Skin epidermis (tissue), 12 donors: ENCODE results near the gene TCN1.
A peak's percentile ranks its signal among the peaks of the same experiment; 100 is the strongest.
"Not testable (repeated sequence)": the region's sequence is repeated elsewhere in the genome, so short reads cannot be mapped to it uniquely, and the experiment has no call there.

Experiments
- H3K27ac ChIP-seq, 21 experiments: fragments of 200-600 bp; sonication (generic) in 11 of 21; one replicate each; pipeline ENCODE4 v1.5.0; 2020; ENCODE audit warnings: mild to moderate bottlenecking in 3 of 21, inconsistent platforms in 2 of 21, moderate library complexity in 2 of 21
- H3K4me3 ChIP-seq, 7 experiments: fragments of 200-600 bp; sonication (generic) in 2 of 7; one replicate each; pipeline ENCODE4 v1.5.0; 2020; ENCODE audit warnings: inconsistent platforms in 2 of 7, mild to moderate bottlenecking in 2 of 7, moderate library complexity in 1 of 7

TCN1 gene

DNA sequence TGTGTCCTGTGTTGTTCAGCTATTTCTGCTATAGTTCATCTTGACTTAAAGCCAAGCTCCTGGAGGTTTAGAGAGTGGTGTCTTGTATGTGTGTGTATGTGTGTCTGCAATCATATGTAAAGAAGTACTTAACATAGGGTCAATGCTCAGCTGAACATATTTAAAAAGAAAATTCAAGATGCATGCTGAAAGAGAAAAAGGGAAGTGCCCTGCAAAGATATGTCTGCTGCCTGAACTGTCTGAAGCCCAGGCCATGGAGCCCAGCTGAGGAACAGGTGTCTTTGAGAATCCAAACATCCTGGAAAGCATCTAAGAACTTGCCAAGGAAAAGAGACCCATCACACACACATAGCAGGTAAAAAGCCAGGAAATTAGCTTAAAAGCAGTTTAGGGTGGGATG is 6.6 kb downstream of the TCN1 start:
- Histone ChIP-seq H3K4me3 (no peak overlapping the region), H3K27ac (no peak overlapping the region)

DNA sequence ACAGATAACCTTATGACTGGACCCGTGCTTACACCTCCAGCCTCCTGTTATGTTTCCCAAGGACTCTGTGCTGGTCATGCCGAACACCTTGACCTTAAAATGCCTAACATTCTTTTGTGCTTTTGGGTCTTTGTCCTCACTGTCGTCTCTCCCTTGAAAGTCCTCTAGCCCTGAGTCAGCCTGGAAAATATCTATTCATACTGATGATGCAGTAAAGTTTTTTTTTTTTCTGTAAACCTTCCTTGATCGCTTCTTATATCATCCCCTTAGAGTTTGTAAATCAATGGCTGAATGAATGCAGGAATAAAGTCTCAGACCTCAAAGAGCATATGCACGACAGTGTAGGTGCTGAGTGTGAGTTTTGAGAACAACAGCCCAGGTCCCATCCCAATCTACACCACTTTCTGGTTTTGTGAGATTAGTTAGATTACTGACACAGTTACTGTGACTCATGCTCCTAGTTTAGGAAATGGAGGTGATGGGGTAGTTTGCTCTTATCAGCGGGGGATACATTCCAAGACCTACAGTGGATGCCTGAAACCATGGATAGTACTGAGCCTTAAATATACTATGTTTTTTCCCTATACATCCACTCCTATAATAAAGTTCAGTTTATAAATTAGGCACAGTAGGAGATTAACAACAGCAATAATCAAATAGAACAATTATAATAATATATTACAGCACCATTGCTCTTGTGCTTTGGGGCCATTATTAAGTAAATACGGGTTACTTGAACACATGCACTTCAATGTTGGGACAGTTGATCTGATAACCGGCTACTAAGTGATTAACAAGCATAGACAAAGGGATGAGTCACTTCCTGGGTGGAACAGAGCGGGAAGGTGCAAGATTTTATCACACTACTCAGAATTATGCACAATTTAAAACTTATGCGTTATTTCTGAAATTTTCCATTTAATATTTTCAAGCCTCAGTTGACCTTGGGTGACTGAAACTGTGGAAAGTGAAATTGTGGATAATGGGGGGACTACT is 8.6 kb downstream of the TCN1 start:
- Histone ChIP-seq H3K4me3 (no peak overlapping the region), H3K27ac (peak overlapping the region in 4 of 21 experiments; percentile 6 to 64 (median 52))

DNA sequence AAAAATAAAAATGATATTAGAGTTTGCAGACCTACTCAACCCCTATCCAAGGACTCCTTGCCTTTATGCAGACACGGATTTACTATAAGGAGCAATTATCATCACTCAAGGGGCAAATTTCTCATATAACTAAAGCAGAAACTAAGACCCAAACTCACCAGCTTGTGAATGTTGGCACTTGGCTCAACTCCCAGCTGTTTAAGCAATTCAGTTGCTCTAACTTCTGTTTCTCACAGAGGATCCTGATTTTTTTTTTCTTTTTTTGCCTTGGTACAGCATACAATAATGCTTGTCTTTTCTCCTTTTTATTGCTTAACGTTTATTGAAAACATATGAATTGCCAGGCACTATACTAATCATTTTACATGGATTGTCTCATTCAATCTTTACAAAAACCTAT is 11.4 kb downstream of the TCN1 start:
- H3K27ac ChIP-seq: no peak overlapping the region
- H3K4me3 ChIP-seq: no peak overlapping the region

DNA sequence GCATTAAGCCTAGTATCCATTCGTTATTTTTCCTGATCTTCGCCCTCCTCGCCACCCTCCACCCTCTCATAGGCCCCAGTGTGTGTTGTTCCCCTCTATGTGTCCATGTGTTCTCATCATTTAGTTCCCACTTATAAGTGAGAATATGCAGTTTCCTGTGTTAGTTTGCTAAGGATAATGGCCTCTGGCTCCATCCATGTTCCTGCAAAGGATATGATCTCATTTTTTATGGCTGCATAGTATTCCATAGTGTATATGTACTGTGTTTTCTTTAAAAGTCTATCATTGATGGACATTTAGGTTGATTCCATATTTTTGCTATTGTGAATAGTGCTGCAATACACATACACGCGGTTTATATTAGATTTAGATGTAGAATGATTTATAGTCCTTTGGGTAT is 14.9 kb downstream of the TCN1 start:
- H3K27ac ChIP-seq, H3K4me3 ChIP-seq: not testable (repeated sequence)

DNA sequence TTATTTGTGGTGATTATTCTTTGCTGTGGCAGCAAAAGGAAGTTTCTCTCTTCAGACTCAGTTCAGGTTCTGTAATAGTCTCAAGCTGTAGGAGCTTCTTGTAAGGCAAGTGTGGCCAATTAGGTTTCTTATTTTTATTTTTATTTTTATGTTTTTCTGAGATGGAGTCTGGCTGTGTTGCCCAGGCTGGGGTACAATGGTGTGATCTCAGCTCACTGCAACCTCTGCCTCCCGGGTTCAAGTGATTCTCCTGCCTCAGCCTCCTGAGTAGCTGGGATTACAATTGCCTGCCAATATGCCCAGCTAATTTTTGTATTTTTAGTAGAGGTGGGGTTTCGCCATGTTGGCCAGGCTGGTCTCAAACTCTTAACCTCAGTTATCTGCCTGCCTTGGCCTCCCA is 16.7 kb downstream of the TCN1 start:
- not testable (repeated sequence) for H3K27ac ChIP-seq, H3K4me3 ChIP-seq

DNA sequence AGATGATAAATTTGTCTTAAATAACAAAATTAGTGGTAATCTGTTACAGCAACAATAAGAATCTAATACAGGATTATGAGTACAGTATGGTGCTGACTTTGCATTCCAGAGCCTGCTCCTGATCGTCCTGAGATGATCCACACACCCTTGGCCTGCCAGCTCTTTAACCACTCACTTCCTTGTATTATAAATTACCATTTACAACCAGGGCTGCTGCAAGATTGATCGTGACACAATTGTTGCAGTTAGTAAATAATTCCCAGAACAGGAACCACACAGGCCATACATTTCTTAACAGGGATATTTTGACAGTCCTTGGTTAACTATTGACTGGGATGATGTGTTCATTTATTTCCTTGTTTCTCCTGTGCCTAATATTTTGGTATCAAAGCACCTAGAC is 17.2 kb downstream of the TCN1 start:
- Histone ChIP-seq H3K4me3 (no peak overlapping the region), H3K27ac (peak overlapping the region in 1 of 21 experiments; percentile 44)

DNA sequence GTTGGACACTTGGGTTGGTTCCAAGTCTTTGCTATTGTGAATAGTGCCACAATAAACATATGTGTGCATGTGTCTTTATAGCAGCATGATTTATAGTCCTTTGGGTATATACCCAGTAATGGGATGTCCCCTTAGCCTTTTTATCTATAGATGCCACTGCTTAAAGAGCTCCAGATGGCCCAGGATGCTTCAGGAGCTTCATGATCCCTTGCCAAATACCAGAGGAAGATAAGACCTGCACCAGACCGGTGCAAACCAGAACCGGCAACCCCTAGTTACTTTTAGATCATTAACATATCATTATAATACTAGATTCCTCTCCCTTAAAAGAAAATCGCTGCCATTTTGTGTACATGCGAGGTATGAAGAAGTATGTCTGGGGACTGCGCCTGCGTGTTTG is 17.8 kb downstream of the TCN1 start:
- H3K27ac ChIP-seq: peak overlapping the region in 1 of 21 experiments; percentile 44
- not testable (repeated sequence) for H3K4me3 ChIP-seq

DNA sequence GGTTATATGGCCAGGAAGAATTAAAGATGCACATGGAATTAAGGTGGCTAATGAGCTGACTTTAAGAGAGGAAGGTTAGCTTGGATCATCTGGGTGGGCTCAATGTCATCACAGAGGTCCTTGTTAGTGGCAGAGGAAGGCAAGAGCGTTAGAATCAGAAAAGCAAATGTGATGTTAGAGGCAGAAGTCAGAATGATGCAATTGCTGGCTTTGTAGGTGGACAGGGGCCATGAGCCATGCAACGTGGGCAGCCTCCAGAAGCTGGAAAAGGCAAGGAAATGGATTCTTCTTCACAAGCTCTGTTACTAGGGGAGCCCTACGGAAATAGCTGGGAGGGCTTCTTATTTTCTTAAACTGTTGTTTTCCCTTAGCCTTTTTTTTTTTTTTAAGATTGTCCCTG is 18.7 kb downstream of the TCN1 start:
- Histone ChIP-seq H3K27ac (no peak overlapping the region), H3K4me3 (no peak overlapping the region)

DNA sequence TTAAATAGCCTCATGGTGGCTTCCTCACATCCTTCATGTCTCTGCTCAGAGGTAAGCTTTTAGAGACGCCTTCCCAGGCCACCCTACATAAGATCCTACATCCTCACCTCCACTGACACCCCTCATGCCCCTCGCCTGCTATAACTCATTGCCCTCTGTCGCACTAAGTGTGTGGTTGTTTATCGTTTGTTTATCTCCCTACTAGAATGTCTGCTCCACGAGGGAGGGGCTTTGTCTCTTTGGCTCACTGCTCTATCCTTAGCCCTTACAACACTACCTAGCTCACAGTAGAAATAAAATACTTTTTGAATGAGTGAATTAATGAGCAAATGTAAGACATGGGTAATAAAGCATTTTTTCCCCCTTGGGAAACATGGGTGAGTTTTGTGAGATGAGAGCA is 19.7 kb downstream of the TCN1 start:
- Histone ChIP-seq H3K27ac (no peak overlapping the region), H3K4me3 (no peak overlapping the region)

DNA sequence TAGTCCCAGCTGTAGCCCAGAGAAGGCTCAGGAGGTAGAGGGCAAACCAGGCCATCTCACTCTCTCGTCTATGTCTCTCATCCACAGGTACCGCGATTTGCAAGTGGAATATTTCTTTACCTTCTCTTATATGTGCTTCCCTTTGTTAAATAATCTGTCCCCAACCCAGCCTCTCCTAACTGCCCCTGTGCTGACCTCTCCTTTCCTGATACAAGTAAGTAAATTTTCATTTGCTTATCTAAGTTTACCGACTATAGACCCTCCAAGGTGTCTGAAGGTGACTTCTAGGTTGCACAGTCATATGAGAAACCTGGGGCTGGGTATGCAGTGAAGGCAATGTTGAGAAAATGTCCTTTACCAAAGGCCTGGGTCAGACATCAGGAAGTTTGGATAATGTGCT is 20.9 kb downstream of the TCN1 start, which contains the start of gene CBLIF:
CBLIF (minus strand) TSS at position 101 of the 400 bp plus-strand sequence; CDS start at position 55, 46 bp downstream.
- no peak within 1 kb of the TSS for H3K27ac ChIP-seq
- no peak within 1 kb of the TSS for H3K4me3 ChIP-seq

DNA sequence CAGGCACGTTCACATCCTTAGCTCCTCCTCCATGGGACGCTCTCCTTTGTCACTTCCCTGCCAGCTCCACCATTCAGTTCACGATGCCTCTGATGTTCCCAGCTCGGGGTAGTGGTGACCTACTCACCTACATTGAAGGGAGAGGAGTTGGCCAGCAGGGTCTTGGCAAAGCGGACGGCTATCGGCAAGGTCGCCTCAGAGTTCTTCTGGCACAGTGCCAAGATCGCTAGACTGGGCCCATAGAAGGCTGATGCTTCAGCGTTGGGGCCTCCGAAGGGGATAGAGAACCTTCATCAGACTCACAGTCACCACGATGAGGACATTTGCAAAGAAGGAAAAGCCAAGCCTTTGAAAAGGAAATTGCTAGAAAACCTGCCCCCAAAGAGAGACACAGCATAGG is 24.0 kb downstream of the TCN1 start:
- H3K27ac ChIP-seq: no peak overlapping the region
- no peak overlapping the region for H3K4me3 ChIP-seq

DNA sequence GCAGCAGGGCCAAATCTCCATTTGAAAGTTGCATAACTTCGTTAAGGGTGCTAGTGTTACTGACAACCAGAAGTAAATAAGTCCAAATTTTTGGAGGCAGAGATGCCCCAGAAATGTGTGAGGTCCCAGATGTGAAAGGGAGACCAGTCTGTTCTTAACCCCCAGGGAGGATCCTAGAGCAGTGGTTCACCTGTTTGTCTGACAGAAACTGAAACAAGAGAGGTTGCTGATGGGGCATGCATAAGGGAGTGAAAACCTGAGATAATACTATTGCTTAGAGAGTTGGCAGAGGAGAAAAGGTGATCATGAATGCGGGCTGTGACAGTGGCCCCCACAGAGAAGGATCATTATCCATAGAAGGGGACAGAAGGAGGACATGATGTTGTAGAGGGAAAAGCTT is 24.8 kb downstream of the TCN1 start:
- H3K27ac ChIP-seq: no peak overlapping the region
- H3K4me3 ChIP-seq: no peak overlapping the region

DNA sequence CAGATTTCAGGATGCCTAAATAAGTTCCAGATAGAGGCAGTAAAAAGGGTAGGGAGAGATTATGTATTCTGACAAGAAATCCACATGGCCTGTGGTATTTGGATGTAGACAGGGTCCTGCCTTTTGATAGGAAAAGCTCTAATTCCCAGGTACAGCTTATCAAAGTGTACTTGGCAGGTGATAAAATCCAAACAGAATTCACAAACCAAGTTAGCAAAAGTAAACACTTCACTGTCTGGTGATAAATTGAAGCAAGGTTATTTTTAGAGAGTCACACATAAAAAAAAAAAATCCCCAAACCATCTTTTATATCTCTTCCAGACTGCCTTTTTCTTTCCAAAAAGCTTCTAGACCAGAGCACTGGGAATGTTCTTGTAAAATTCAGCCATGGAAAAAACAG is 26.7 kb downstream of the TCN1 start:
- H3K27ac ChIP-seq: no peak overlapping the region
- H3K4me3 ChIP-seq: no peak overlapping the region

DNA sequence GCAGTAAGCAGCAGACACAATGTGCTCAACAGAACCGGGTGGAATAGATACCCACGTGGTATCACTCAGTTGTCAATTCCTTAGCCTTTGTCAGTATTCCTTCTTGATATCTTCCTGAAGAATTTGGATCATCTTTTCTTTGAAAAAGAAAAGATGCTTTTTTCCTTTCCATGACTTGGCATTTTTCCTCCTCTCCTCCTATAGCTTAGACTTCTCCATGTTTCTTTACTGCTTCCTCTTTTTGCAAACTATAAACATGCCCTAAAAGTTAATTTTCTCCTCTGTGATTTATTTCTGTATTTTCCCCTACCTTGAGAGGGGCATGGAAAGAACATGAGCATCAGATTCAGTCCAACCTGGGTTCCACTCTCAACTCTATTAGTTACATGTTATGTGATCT is 32.7 kb downstream of the TCN1 start:
- H3K4me3 ChIP-seq: no peak overlapping the region
- no peak overlapping the region for H3K27ac ChIP-seq

DNA sequence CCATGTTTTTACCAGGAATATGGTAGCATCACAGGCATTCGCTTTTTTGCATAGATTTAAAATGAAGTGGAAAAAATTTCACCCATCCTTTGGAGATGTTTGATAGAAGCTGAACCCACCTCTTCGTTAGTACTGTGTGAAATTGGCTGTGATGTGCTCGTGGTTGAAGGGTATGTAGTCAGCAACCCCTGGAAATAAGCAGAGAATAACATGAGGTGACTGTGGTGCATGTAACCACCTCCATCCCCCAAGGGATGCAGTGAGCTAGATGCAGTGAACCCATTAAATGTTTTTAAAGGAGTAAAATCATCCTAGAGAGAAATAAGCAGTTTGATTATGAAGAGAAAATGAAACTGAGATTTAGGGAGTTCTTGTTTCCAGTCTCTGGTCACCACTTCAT is 36.9 kb downstream of the TCN1 start:
- H3K4me3 ChIP-seq: no peak overlapping the region
- H3K27ac ChIP-seq: no peak overlapping the region

DNA sequence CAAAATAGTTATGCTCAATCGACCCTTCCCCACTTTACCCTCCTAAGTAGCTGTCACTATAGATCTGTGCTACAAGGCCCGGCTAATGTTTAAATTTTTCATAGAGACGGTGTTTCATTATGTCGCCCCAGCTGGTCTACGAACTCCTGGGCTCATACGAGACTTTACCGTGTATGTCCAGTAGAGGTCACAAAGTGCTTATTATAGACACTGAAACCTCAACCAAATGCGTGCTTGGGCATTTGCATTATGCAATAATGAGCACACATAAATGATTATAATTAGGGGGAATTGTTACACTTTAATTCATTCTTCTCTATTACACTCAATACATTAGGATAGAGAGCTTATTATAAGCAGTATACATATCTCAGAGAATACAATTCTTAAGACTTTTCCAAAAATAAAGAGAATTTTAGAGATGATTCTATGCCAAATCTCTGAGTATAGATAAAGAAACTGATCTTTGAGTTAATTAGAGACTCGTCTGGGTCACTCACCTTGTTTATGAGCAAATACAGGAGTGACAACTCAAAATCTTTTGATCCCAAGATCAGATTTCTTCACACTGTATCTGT is 43.2 kb downstream of the TCN1 start:
- Histone ChIP-seq H3K4me3 (no peak overlapping the region), H3K27ac (no peak overlapping the region)

DNA sequence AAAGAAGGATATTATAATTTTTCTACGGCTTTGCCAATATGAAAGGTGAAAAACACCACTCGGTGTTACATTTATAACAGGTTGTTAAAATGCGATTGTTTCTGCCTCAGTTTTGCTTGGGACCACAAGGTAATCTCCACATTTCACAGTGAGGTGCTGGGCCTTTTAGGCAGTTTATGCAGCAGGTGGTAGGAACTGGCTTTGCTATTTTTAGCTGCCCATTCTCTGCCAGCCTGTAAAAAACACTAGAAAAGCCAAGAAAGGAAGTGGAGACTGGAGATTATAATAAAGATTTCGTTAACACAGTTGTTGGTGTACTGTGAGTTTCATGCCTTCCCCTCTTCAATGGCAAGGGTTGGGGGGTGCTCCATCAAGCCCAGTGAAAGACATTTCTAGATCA is 47.7 kb downstream of the TCN1 start:
- Histone ChIP-seq H3K4me3 (no peak overlapping the region), H3K27ac (no peak overlapping the region)

DNA sequence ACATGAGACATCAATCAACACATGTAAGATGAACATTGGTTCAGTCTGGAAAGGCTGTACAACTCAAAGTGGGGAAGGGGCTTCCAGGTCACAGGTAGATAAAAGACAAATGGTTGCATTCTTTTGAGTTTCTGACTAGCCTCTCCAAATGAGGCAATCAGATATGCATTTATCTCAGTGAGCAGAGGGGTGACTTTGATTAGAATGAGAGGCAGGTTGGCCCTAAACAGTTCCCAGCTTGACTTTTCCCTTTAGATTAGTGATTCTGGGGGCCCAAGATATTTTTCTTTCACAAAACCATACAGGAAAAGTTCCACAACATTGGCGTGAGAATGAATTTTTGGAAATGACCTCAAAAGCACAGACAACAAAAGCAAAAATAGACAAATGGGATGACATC is 49.9 kb downstream of the TCN1 start:
- H3K4me3 ChIP-seq: not testable (repeated sequence)

DNA sequence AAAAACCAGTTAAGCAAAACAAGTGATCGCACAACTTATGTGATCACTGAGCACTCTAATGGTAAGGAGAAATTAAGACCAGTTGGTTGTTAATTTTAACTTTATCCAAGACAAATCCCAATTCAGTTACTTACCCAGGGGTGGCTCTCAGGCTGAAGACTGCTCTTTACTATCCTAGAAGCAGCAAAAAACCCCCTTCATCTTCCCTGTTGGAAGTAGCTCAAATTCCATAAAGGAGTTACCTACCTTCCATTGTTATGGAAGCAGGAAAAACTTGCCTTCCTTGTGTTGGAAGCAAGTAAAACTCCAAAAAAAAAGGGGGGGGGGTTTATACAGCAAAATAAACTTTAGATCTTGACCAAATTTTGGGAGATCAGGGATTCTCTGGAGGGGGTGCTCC is 50.5 kb downstream of the TCN1 start:
- Histone ChIP-seq H3K4me3 (no peak overlapping the region), H3K27ac (no peak overlapping the region)

More for the DNA sequence above, 49.9 kb downstream of the TCN1 start:
- not testable (repeated sequence) for H3K27ac ChIP-seq

DNA sequence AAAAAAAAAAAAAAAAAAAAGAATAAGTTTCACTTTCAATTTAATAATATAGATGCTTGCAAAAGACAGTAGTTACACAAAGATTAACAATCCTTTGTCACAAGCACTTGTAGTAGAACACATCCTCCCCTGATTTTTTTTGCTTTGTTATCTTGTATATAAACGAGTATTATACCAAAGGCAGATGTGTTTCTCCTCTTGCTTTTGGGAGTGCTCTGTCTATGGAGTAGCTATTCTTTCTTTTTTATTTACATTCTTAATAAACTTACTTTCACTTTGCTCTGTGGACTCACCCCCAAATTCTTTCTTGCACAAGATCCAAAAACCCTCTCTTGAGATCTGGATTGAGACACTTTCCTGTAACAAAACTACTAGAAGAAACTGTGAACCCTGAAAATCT is 52.3 kb downstream of the TCN1 start:
- H3K4me3 ChIP-seq: no peak overlapping the region
- no peak overlapping the region for H3K27ac ChIP-seq

DNA sequence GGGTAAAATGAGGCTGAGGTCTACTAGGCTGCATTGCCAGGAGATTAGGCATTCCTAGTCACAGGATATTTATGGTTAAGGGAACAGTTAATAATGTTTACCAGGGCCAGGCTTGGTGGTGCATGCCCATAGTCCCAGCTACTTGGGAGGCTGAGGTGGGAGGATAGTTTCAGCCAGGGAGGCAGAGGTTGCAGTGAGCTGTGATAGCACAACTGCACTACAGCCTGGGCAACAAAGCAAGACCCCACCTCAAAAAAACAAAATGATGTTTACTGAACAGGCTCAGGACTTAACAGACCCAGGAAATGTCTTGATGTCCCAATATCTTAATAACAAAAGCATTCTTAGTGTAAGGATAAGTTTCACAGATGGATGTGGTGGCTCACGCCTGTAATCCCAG is 52.9 kb downstream of the TCN1 start:
- Histone ChIP-seq H3K4me3 (no peak overlapping the region), H3K27ac (no peak overlapping the region)
